B cell (primary cell): ENCODE measurements around the gene RBM20.

Experiments used
- CTCF ChIP-seq: fragments of 200-600 bp; IDR thresholded peaks from one replicate; pipeline ENCODE4 v1.8.0; 2022; ENCODE audit warnings: antibody characterized with exemption, mild to moderate bottlenecking
- EZH2 ChIP-seq: IDR thresholded peaks from 2 replicates; pipeline ENCODE4 v1.6.1; 2012; ENCODE audit warnings: borderline replicate concordance, low read depth, mild to moderate bottlenecking, moderate library complexity, low read length; ENCODE audit not compliant: insufficient read depth, poor library complexity, severe bottlenecking

- TF ChIP-seq CTCF (no peak), EZH2 (no peak)
Measured at GRCh38 chr10:110802551-110803238, 158.6 kb downstream of the RBM20 start.
